NCI-H446 (cell line): ENCODE measurements around the gene POLE.

Source experiments
- DNase-seq, 2 experiments: peaks; one replicate each; lab custom pipeline; 2025; lab: John Stamatoyannopoulos, UW

POLE gene

GRCh38 chr12:132597333-132598316, 89.5 kb downstream of the POLE start:
- DNase-seq: peak in 1 of 2 experiments; percentile 40

- no peak for DNase-seq
Measured at GRCh38 chr12:132596016-132596415, 91.1 kb downstream of the POLE start.

DNA sequence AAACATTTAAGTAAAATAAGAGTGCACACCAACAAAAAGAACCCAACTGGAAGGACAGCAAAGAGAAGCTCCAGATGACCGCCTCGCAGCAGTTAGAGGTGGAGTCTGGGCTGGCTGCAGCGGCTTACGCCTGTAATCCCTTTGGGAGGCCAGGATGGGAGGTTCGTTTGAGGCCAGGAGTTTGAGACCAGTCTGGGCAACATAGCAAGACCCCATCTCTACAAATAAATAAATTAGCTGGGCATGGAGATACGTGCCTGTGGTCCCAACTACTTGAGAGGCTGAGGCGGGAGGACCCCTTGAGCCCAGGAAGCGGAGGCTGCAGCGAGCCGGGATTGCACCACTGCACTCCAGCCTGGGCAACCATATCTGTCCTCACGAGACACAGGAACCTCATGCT, 92.0 kb downstream of the POLE start:
- DNase-seq: no peak

DNA sequence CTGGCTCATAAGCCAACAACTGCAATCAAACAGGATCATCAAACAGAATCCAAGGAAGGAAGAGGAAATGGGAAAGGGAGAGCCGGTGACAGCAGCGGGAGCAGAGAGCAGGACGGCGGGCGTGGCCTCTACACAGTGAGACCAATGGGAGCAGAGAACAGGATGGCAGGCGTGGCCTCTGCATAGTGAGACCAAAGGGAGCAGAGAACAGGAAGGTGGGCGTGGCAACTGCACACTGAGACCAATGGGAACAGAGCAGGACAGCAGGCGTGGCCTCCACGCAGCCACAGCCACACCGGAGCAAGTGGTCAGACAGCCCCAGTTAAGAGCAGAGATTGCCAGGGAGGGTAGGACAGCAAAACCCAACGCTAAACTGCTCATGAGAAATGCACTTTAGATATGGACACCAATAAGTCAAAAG, 93.2 kb downstream of the POLE start:
- DNase-seq: peak; percentile 75 to 95

GRCh38 chr12:132593521-132593920, 93.6 kb downstream of the POLE start:
- DNase-seq: no peak

DNA sequence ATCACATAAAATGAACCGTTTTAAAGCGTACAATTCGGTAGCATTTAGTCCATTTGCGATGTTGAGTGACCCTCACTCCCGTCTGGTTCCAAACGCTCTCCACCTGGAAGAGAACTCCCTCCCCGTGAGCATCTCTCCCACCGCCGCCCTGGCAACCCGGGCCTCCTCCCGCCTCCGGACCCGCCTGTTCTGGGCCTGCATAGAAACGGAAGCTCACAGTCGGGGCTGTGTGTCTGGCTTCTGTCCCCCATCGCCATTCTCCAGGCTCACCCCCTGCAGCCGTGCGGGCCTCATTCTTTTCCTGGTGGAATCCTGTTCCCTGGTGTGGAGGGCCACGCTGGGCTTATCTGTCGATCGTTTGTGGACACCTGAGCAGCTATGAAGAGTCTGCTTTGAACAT, 94.1 kb downstream of the POLE start:
- DNase-seq: no peak

DNA sequence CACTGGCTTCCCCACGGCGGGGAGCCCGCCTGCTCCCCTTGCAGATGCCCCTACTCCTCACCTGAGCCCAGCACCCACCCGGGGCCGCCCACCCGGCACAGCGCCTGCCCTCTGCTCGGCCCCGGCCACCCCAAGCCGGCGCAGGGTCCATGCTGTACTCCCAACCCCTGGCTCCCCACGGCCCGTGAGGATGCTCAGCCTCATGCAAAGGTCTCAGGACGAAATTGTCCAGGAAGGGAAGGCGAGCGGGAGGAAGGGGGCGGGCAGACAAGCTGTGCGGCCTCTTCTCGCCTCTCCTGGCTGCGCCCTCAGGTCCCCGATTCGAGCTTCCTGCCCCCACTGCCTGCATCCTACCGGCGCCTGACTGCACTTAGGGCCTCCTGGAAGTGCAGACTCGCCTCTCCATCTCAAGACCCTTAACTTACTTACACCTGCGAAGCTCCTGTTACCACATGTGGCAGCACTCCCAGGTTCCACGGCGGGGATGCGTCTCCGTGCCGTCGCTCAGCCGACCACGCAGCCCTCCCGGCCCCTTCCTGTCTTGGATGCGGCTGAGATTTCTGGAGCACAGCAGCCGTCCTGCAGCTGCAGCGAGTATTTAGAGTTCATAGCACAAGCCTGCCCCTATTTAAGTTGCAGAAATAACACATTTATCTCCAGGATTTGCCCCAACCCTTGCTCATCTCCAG, 94.7 kb downstream of the POLE start:
- no peak for DNase-seq

- DNase-seq: no peak
Measured at GRCh38 chr12:132591107-132591935, 95.8 kb downstream of the POLE start.

DNA sequence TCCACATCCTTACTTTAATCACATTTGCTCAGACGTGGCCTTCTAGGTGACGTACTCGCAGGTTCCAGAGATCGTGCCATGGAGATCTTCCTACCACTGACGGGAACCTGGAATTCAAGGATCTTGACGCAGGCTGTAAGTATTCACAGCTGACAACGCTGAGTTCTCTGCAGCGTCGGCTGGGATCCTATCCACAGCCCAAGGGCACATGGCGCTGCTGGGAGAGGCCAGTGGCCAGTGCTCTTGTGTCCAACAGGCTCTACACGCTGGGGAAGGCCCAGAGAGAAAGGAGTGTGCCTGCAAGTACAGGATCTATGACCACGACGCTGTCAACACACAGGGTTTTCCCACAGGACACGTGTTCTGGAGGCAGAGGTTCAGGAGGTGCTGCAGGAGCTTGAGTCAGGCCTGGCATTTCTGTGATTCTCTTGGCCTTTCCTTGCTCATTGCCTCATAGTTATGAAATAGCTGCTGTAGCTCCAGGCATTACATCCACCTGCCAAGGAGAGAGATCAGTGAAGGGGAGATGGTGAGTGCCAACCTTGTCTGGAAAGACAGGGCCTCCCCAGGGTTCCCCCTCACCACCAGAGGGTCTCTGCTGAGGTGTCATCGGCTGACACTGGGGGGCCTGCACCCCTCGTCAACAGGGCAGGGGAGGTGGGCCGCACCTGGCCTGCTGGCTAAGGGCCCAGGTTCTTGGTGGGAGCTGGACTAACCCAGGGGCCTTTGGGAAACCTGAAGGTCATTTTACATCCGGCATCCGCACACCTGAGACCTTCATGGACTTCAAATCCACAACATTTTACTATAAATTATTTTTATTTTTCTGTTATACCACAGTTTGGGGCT, 98.1 kb downstream of the POLE start:
- DNase-seq: no peak

DNA sequence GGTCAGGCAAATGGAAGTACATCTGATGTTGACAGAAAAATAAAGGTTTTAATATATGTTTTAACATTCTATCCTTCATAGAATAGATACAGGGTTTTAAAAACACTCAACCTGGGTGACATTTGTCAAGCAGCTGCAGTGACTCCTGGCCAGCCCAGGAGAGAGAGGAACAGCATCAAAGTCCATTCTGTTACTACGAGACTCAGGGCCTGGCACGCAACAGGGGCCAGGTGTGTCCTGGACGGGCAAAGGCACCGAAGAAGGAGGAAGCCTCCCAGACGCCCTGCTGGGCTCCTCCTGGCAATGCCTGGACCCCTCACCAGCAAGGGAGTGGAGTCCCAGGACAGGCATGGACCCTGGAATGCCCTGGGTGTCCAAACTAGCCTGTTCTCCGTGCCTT, 98.8 kb downstream of the POLE start:
- no peak for DNase-seq

DNA sequence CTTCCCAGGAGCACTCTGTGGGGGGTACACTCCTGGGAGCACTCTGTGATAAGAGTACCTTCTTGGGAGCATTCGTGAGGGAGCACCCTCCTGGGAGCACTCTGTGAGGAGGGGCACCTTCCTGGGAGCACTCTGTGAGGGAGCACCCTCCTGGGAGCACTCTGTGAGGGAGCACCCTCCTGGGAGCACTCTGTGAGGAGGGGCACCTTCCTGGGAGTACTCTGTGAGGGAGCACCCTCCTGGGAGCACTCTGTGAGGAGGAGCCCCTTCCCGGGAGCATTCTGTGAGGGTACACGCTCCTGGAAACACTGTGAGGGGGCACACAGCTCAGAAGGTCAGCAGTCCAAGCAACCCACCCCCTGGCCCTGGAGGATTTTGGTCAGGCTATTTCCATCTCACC, 99.4 kb downstream of the POLE start:
- no peak for DNase-seq

DNA sequence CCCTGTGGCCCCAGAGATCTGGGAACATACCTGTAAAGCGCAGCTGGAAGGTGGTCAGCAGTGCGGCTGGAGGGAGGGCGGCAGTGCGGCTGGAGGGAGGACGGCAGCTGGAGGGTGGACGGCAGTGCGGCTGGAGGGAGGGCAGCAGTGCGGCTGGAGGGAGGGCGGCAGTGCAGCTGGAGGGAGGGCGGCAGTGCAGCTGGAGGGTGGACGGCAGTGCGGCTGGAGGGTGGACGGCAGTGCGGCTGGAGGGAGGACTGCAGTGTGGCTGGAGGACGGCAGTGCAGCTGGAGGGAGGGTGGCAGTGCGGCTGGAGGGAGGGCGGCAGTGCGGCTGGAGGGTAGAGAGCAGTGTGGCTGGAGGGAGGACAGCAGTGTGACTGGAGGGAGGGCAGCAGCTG, 100.2 kb downstream of the POLE start:
- DNase-seq: no peak

DNA sequence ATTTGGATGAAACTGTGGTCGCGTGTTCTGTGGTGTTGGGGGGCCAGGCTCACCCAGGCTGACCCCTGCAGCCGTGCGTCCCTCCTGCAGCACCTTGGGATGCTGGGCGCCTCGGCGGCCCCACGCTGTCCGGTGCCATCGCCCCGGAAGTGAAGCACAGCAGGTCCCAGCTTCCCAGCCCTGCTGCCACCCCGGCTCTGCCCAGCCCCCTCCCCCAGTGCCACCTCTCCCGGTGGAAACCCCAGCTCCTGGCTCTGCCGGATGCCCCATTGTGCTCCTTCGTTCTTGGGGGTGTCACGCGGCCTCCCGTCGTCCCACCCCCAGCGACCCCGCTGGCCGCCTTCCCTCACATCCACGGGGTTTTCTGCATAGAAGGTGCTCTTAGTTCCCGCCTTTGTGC, 102.0 kb downstream of the POLE start:
- DNase-seq: no peak

DNA sequence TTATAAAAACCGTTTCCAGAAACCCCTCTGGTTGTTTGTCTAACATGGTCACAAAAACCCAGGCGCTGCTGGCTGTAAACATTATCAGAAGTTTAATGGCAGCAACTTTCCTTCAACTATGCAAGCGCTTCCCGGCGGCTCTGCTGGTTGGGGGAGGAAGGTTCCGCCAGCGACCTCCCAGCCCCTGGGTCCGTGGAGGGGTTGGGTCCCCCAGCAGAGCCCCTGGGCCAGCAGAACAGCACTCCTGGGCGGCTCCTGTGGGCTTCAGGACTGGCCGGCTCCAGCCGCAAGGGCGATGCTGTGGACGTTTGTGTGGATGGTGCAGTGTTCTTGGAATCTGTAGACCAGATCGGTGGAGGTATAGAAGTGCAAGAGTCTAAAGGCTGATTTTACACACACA, 102.7 kb downstream of the POLE start:
- DNase-seq: no peak

DNA sequence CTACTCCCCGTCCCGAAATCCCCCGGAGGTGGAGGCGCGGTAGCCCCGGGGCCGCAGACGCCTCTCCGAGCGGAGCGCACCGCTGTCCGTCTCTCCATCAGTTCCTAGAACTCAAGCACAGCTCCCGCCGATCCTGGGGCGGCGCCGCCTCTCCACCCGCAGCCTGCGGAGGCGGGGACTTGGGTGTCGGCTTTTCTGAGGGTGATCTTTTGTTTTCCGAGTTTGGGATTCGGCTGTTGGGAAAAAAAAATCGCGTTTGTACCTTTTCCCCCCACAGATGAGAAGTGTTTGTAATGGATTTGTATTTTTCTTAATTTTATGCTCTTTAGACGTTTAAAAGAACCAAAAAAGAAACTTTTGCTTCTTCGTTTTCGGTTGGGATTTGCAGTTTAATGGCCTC, 103.4 kb downstream of the POLE start:
- DNase-seq: no peak

GRCh38 chr12:132583411-132583710, 103.8 kb downstream of the POLE start:
- no peak for DNase-seq

GRCh38 chr12:132582582-132583410, 104.3 kb downstream of the POLE start:
- no peak for DNase-seq

- DNase-seq: no peak
Measured at GRCh38 chr12:132582058-132582420, 105.1 kb downstream of the POLE start.

DNA sequence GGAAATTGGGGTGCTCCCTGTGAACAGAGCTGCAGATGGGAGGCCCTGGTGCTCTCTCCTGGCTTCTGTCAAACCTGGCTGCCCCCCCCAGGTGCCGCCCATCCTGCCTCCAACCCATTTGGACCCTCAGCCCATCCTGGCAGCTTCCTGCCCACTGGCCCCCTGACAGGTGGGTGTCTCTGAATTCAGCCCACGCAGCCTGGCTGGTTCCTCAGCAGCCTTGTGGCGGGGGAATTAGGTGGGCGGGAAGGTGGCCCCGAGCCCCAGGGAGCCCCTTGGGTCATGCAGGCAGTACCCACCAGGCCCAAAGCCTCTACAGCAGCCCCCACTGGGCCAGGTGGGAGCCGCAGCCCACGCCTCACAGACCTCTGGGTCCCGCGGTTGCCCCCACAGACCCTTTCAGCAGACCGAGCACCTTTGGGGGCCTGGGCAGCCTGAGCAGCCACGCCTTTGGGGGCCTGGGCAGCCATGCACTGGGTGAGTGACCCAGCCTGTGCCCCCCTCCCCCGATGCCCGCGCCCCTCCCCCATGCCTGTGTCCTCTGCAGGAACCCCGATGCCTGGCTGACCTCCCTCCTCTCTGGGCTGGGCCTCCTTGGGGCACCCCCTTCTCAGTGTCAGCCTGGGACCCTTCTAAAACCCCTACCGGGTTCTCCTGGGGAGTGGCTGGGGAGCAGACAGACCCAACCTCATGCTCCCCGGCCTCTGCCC, 105.6 kb downstream of the POLE start:
- no peak for DNase-seq

DNA sequence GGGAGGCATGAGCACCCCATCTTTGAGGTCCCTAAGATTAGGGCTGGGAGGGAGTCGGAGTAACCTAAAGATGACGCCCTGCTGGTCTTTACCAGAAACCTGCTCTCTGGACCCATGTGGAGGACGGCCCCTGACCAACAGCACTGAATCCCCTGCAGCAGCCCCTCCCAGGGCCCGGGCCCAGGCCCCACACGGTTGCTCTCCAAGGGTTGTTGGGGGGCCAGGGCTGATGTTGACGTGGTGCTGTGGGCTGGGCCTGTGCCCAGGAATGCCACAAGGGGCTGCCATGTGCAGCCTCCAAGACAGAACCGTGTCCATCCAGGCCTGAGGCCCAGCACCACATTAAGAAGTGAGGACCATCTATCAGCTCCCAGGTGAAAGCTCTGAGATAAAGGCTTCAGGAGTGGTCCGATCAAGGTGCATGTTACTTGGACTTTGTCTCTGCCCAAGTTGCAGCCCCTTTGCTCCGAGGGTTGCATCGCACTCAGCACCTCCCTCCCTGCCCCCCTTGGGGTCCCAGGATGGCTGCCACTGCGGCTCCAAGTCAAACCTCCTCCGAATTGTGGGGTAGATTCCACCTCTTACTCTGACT, 106.3 kb downstream of the POLE start:
- DNase-seq: no peak
